Measurements from ENCODE around the gene SLC30A2. TPM values are rescaled to one million over a fixed set of nuclear protein-coding genes. Genes with fewer than 3 reads are reported as not detected.

SLC30A2 gene
- total and polyA plus RNA-seq, 2 experiments from 2014 or later, result 1.8 to 4.8 TPM

- H3K9me3 ChIP-seq (ENCODE audit: low read depth), result no peaks in the 10 kb centered on the region
- peak overlapping the region; percentile 95 for H3K27ac ChIP-seq
- TF ChIP-seq CTCF (IDR thresholded peaks at IDR 0.05; ENCODE audit: poor library complexity) (peak; percentile 99), EZH2 (IDR thresholded peaks at IDR 0.05; ENCODE audit: borderline replicate concordance) (no peak), EZH2phosphoT487 (IDR thresholded peaks at IDR 0.05; ENCODE audit: low read depth, severe bottlenecking, unreplicated experiment) (no peak)
- DNase-seq (ENCODE audit: low spot score), result peak; percentile 89
- no peaks in the 10 kb centered on the region for H3K27me3 ChIP-seq
- WGBS (ENCODE audit: low lambda C conversion rate, missing lambda C conversion rate), result 15% methylated on average over 38 of the region's 39 CpGs
- peak overlapping the region; percentile 99 for H3K4me2 ChIP-seq
- peak overlapping the region; percentile 75 for H2AFZ ChIP-seq
- no peaks in the 10 kb centered on the region for H3K79me2 ChIP-seq
- no peaks in the 10 kb centered on the region for H3K9me2 ChIP-seq (replicated peaks; ENCODE audit: insufficient read depth)
- H4K20me1 ChIP-seq (ENCODE audit: insufficient read depth, poor library complexity, severe bottlenecking), result no peaks in the 10 kb centered on the region
- H3K36me3 ChIP-seq (replicated peaks; ENCODE audit: insufficient read depth, low read depth), result no peaks in the 10 kb centered on the region
- peak overlapping the region; percentile 98 for H3K4me3 ChIP-seq
- peaks cover 9% of the 10 kb centered on the region for H3K4me1 ChIP-seq (ENCODE audit: insufficient read depth)
Observed at GRCh38 chr1:26035959-26036755, 9.8 kb downstream of the SLC30A2 start.

GRCh38 chr1:26035203-26035958, 10.5 kb downstream of the SLC30A2 start:
- H3K27ac ChIP-seq, result peak overlapping the region; percentile 95
- H4K20me1 ChIP-seq (ENCODE audit: insufficient read depth, poor library complexity, severe bottlenecking), result no peaks in the 10 kb centered on the region
- H3K4me2 ChIP-seq, result peak overlapping the region; percentile 99
- no peaks in the 10 kb centered on the region for H3K9me2 ChIP-seq (replicated peaks; ENCODE audit: insufficient read depth)
- H2AFZ ChIP-seq, result peak overlapping the region; percentile 75
- H3K27me3 ChIP-seq, result no peaks in the 10 kb centered on the region
- peak overlapping the region; percentile 98 for H3K4me3 ChIP-seq
- peak; percentile 98 for DNase-seq (ENCODE audit: low spot score)
- H3K36me3 ChIP-seq (replicated peaks; ENCODE audit: insufficient read depth, low read depth), result no peaks in the 10 kb centered on the region
- TF ChIP-seq EZH2 (IDR thresholded peaks at IDR 0.05; ENCODE audit: borderline replicate concordance) (no peak), CTCF (IDR thresholded peaks at IDR 0.05; ENCODE audit: poor library complexity) (no peak), EZH2phosphoT487 (IDR thresholded peaks at IDR 0.05; ENCODE audit: low read depth, severe bottlenecking, unreplicated experiment) (no peak)
- no peaks in the 10 kb centered on the region for H3K9me3 ChIP-seq (ENCODE audit: low read depth)
- peaks cover 9% of the 10 kb centered on the region for H3K4me1 ChIP-seq (ENCODE audit: insufficient read depth)
- no peaks in the 10 kb centered on the region for H3K79me2 ChIP-seq
- WGBS (ENCODE audit: low lambda C conversion rate, missing lambda C conversion rate), result under 1% methylated on average over 59 of the region's 60 CpGs

GRCh38 chr1:26034504-26035202, 11.3 kb downstream of the SLC30A2 start:
- H3K36me3 ChIP-seq (replicated peaks; ENCODE audit: insufficient read depth, low read depth), result no peaks in the 10 kb centered on the region
- H3K4me1 ChIP-seq (ENCODE audit: insufficient read depth), result peaks cover 9% of the 10 kb centered on the region
- no peak overlapping the region for H3K27ac ChIP-seq
- no peaks in the 10 kb centered on the region for H3K27me3 ChIP-seq
- peak overlapping the region; percentile 99 for H3K4me2 ChIP-seq
- no peaks in the 10 kb centered on the region for H3K9me3 ChIP-seq (ENCODE audit: low read depth)
- H3K9me2 ChIP-seq (replicated peaks; ENCODE audit: insufficient read depth), result no peaks in the 10 kb centered on the region
- H3K79me2 ChIP-seq, result no peaks in the 10 kb centered on the region
- TF ChIP-seq EZH2 (IDR thresholded peaks at IDR 0.05; ENCODE audit: borderline replicate concordance), result no peak
- TF ChIP-seq EZH2phosphoT487 (IDR thresholded peaks at IDR 0.05; ENCODE audit: low read depth, severe bottlenecking, unreplicated experiment), result no peak
- no peak for TF ChIP-seq CTCF (IDR thresholded peaks at IDR 0.05; ENCODE audit: poor library complexity)
- peak overlapping the region; percentile 98 for H3K4me3 ChIP-seq
- no peak for DNase-seq (ENCODE audit: low spot score)
- WGBS (ENCODE audit: low lambda C conversion rate, missing lambda C conversion rate), result 17% methylated on average over 15 of the region's 15 CpGs
- H2AFZ ChIP-seq, result peak overlapping the region; percentile 75
- H4K20me1 ChIP-seq (ENCODE audit: insufficient read depth, poor library complexity, severe bottlenecking), result no peaks in the 10 kb centered on the region
